ENCODE results near the gene TEX13D. TPM values are rescaled to one million over a fixed set of nuclear protein-coding genes. Genes with fewer than 3 reads are reported as not detected.

The TEX13D gene
- total RNA-seq, 2 experiments from 2014 or later: not detected

- ChIA-PET POLR2A (no interaction called here), CTCF (ENCODE audit: unreplicated experiment) (no interaction called here)
- TF ChIP-seq CTCF (conservative IDR thresholded peaks at IDR 0.05; ENCODE audit: low read length) (no peak), EZH2phosphoT487 (IDR thresholded peaks at IDR 0.05; ENCODE audit: borderline replicate concordance, low read depth, low read length) (no peak)
- Histone ChIP-seq H3K4me3 (ENCODE audit: low read depth, low read length, poor library complexity, severe bottlenecking) (no peak overlapping the region), H4K20me1 (ENCODE audit: insufficient read depth, low read length) (no peaks in the 10 kb centered on the region), H3K79me2 (ENCODE audit: insufficient read depth, low read depth, low read length) (no peaks in the 10 kb centered on the region), H3K4me1 (ENCODE audit: insufficient read depth, low read length, poor library complexity, severe bottlenecking) (no peaks in the 10 kb centered on the region), H3K9me2 (ENCODE audit: insufficient read depth, low read length) (no peaks in the 10 kb centered on the region), H3K4me2 (ENCODE audit: low read length) (no peak overlapping the region), H3K9me3 (ENCODE audit: low read length) (no peaks in the 10 kb centered on the region), H3K27ac (ENCODE audit: low read depth, low read length, poor library complexity, severe bottlenecking) (no peak overlapping the region), H2AFZ (ENCODE audit: low read length) (no peak overlapping the region), H3K36me3 (ENCODE audit: insufficient read depth, low read length) (no peaks in the 10 kb centered on the region)
- intact Hi-C loops (cut with micrococcal nuclease; ENCODE audit: unreplicated experiment): no loop called here
- no peak for DNase-seq (ENCODE audit: low spot score)
- no TSS peak for BruUV-seq (replicated peaks)
Measured at GRCh38 chrX:124300405-124300804, 32.1 kb upstream of the TEX13D start.

DNA sequence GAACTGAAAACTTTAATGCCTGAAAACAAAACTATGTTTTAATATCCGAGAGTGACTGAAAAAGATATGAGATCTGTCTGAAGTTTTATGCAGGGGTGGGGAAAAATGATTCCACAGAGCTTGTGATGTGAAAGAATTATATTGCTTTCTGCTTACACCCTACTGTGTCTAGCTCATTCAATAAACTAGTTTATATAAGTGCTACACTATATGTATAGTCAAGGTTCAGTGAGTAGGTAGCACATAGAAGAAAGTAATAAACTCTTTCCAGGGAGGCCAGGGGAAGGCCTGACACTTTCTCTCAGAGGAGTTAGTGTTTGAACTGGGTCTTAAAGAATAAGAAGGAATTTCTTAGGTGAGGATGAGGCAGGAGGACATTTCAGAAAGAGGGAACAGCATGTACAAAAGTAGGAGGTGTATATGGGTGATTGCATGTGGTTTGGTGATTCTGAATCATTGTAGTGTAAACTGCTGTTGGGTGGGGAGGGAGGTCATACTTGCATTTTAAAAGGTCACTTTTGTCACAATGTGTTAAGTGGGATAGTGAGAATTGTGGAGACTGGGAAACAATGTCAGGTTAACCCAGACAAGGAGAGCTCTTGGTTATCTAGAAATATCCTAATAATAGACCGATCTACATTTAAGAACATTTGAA lies 25.1 kb upstream of the TEX13D start:
- Histone ChIP-seq H2AFZ (ENCODE audit: low read length) (no peak overlapping the region), H3K4me3 (ENCODE audit: low read depth, low read length, poor library complexity, severe bottlenecking) (no peak overlapping the region), H3K36me3 (ENCODE audit: insufficient read depth, low read length) (no peaks in the 10 kb centered on the region), H3K9me2 (ENCODE audit: insufficient read depth, low read length) (no peaks in the 10 kb centered on the region), H3K4me1 (ENCODE audit: insufficient read depth, low read length, poor library complexity, severe bottlenecking) (no peaks in the 10 kb centered on the region), H3K9me3 (ENCODE audit: low read length) (no peaks in the 10 kb centered on the region), H3K27ac (ENCODE audit: low read depth, low read length, poor library complexity, severe bottlenecking) (no peak overlapping the region), H4K20me1 (ENCODE audit: insufficient read depth, low read length) (no peaks in the 10 kb centered on the region), H3K4me2 (ENCODE audit: low read length) (no peak overlapping the region), H3K79me2 (ENCODE audit: insufficient read depth, low read depth, low read length) (no peaks in the 10 kb centered on the region)
- DNase-seq (ENCODE audit: low spot score): no peak
- POLR2A ChIA-PET: interaction anchor here (0.7 to 0.8 kb wide), 2 partner anchors 8 to 500 kb away, joined by 3 read pairs; no protein-coding TSS in a partner anchor
- CTCF ChIA-PET (ENCODE audit: unreplicated experiment): no interaction called here
- BruUV-seq (replicated peaks): no TSS peak
- intact Hi-C loops (cut with micrococcal nuclease; ENCODE audit: unreplicated experiment): no loop called here
- TF ChIP-seq EZH2phosphoT487 (IDR thresholded peaks at IDR 0.05; ENCODE audit: borderline replicate concordance, low read depth, low read length): no peak
- no peak for TF ChIP-seq CTCF (conservative IDR thresholded peaks at IDR 0.05; ENCODE audit: low read length)

DNA sequence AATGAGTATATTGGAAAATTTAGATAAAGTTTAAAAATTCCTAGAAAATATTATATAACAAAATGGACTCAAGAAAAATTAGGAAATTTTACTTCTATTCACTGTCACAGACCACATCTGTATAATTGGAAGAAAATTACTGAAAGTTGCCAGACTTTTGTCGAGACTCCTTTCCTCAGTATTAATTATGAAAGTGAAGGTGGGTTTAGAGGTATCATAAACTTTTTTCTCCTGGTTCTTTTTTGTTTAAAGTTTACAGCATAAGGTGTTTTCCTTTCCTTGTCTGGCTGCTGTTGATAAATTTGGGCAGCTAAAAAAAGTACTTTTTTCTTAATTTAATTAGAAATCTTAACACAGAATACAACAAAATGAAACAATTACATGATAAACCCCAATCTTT lies 6.7 kb upstream of the TEX13D start:
- no peaks in the 10 kb centered on the region for H4K20me1 ChIP-seq (ENCODE audit: insufficient read depth, low read length)
- H3K9me3 ChIP-seq (ENCODE audit: low read length): no peaks in the 10 kb centered on the region
- no peak for TF ChIP-seq CTCF (conservative IDR thresholded peaks at IDR 0.05; ENCODE audit: low read length)
- TF ChIP-seq EZH2phosphoT487 (IDR thresholded peaks at IDR 0.05; ENCODE audit: borderline replicate concordance, low read depth, low read length): no peak
- no peak overlapping the region for H3K27ac ChIP-seq (ENCODE audit: low read depth, low read length, poor library complexity, severe bottlenecking)
- H3K4me1 ChIP-seq (ENCODE audit: insufficient read depth, low read length, poor library complexity, severe bottlenecking): no peaks in the 10 kb centered on the region
- no peak overlapping the region for H3K4me2 ChIP-seq (ENCODE audit: low read length)
- no peaks in the 10 kb centered on the region for H3K9me2 ChIP-seq (ENCODE audit: insufficient read depth, low read length)
- intact Hi-C loops (cut with micrococcal nuclease; ENCODE audit: unreplicated experiment): no loop called here
- H3K79me2 ChIP-seq (ENCODE audit: insufficient read depth, low read depth, low read length): no peaks in the 10 kb centered on the region
- H2AFZ ChIP-seq (ENCODE audit: low read length): no peak overlapping the region
- H3K4me3 ChIP-seq (ENCODE audit: low read depth, low read length, poor library complexity, severe bottlenecking): no peak overlapping the region
- H3K36me3 ChIP-seq (ENCODE audit: insufficient read depth, low read length): no peaks in the 10 kb centered on the region
- no peak for DNase-seq (ENCODE audit: low spot score)
- ChIA-PET CTCF (ENCODE audit: unreplicated experiment) (no interaction called here), POLR2A (no interaction called here)
- no TSS peak for BruUV-seq (replicated peaks)
